Measurements from ENCODE around the gene MAP4K5.

- TF ChIP-seq CTCF (IDR thresholded peaks at IDR 0.05) (no peak), POLR2A (IDR thresholded peaks at IDR 0.05) (no peak)
Measured at GRCh38 chr14:50569714-50570274, 37.4 kb upstream of the MAP4K5 start.

All from ovary (tissue), 3 donors.